ENCODE measurements around the gene IL1RAP. TPM values are rescaled to one million over a fixed set of nuclear protein-coding genes. Genes with fewer than 3 reads are reported as not detected.

IL1RAP gene
- total RNA-seq, 1 donor from 2014 or later: 4.4 TPM

DNA sequence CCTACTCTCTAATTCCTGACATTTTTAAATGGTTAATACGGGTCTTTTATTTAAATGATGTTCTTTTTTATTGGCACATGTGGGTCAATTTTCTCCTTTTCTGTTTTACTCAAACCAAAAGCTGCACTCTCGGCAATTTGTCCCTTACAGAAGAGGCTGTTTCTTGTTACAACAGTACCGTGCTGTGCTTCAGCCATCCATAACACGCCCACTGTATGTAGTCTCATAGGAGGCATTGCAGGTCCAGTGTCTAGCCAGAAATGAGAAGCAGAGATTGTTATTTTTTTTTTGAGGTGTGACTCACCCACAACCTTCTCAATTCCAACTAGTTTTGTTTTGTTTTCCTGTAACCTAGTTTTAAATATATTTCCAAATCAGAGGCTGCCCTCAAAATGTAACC is 184.0 kb downstream of the IL1RAP start:
- Mint-ChIP-seq H3K27ac (ENCODE audit: unreplicated experiment) (no peak overlapping the region), H3K4me3 (no peak overlapping the region), H3K9me3 (no peaks in the 10 kb centered on the region), H3K27me3 (ENCODE audit: low read depth) (no peaks in the 10 kb centered on the region), H3K4me1 (peaks cover 16% of the 10 kb centered on the region), H3K36me3 (ENCODE audit: low read depth) (no peaks in the 10 kb centered on the region)
- TF ChIP-seq, protein P1, sequence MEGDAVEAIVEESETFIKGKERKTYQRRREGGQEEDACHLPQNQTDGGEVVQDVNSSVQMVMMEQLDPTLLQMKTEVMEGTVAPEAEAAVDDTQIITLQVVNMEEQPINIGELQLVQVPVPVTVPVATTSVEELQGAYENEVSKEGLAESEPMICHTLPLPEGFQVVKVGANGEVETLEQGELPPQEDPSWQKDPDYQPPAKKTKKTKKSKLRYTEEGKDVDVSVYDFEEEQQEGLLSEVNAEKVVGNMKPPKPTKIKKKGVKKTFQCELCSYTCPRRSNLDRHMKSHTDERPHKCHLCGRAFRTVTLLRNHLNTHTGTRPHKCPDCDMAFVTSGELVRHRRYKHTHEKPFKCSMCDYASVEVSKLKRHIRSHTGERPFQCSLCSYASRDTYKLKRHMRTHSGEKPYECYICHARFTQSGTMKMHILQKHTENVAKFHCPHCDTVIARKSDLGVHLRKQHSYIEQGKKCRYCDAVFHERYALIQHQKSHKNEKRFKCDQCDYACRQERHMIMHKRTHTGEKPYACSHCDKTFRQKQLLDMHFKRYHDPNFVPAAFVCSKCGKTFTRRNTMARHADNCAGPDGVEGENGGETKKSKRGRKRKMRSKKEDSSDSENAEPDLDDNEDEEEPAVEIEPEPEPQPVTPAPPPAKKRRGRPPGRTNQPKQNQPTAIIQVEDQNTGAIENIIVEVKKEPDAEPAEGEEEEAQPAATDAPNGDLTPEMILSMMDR (conservative IDR thresholded peaks at IDR 0.05): no peak
- no peak for DNase-seq (ENCODE audit: low read depth, low spot score)

DNA sequence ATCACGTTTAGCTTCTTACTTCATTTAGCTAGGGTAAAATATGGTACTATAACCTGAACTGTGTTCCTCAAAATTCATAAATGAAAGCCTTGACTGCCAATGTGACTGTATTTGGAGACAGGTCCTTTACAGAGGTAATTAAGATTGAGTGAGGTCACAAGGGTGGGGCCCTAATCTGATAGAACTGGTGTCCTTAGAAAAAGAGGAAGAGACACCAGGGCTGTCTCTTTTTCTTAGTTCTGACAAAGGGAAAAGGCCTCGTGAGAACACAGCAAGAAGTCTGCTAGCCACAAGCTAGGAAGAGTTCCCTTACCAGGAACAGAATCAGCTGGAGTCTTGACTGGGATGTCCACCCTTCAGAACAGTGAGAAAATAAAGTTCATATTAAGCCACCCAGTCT is 185.9 kb downstream of the IL1RAP start:
- Mint-ChIP-seq H3K9me3 (no peaks in the 10 kb centered on the region), H3K36me3 (ENCODE audit: low read depth) (no peaks in the 10 kb centered on the region), H3K4me3 (no peak overlapping the region), H3K4me1 (peaks cover 16% of the 10 kb centered on the region), H3K27me3 (ENCODE audit: low read depth) (no peaks in the 10 kb centered on the region), H3K27ac (ENCODE audit: unreplicated experiment) (no peak overlapping the region)
- TF ChIP-seq, protein P1 (conservative IDR thresholded peaks at IDR 0.05): no peak
- DNase-seq (ENCODE audit: low read depth, low spot score): no peak

DNA sequence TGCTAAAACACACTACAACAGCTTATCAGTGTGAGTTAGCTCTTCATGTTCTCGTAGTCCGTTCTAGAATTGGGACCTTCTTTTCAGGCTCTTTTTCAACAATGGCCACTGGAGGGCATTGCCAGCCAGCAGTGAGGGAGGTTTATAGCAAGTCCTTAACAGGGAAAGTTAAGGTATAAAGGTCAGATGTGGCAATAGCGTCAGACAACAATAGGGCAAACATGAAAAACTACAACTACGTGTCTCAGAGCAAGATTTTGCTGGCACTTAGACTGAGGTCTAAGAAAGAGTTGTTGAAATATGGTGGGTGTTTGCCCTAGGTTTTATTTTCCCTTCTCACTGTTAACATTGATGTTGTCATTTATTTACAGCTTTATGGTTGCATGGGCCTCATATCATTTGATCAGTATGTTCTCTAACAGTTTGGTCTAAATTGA is 187.2 kb downstream of the IL1RAP start:
- Mint-ChIP-seq H3K27ac (ENCODE audit: unreplicated experiment) (no peak overlapping the region), H3K27me3 (ENCODE audit: low read depth) (no peaks in the 10 kb centered on the region), H3K9me3 (no peaks in the 10 kb centered on the region), H3K4me1 (peaks cover 16% of the 10 kb centered on the region), H3K4me3 (no peak overlapping the region), H3K36me3 (ENCODE audit: low read depth) (no peaks in the 10 kb centered on the region)
- no peak for DNase-seq (ENCODE audit: low read depth, low spot score)
- TF ChIP-seq, protein P1 (conservative IDR thresholded peaks at IDR 0.05): peak; percentile 69

DNA sequence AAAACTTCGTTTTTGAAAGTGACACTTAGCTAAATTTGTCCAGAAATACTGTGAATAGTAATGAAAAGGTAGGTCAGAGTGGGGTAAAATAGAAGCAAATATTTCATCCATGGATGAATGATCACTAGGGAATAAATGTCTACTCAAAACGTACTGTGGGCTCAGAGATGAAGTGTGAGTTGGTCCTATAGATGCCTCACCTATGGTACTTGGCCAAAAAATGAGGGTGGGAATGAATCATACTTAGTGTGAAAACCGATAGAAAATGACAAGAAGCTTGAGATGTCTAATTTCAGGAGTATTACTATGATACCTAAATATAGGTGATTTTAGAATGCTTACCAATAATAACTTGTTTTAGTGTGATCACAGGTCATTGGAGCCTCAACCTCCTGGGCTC is 192.7 kb downstream of the IL1RAP start:
- no peaks in the 10 kb centered on the region for H3K4me1 Mint-ChIP-seq
- H3K36me3 Mint-ChIP-seq (ENCODE audit: low read depth): no peaks in the 10 kb centered on the region
- no peak overlapping the region for H3K27ac Mint-ChIP-seq (ENCODE audit: unreplicated experiment)
- TF ChIP-seq, protein P1 (conservative IDR thresholded peaks at IDR 0.05): no peak
- H3K27me3 Mint-ChIP-seq (ENCODE audit: low read depth): no peaks in the 10 kb centered on the region
- no peak overlapping the region for H3K4me3 Mint-ChIP-seq
- no peak for DNase-seq (ENCODE audit: low read depth, low spot score)
- H3K9me3 Mint-ChIP-seq: no peaks in the 10 kb centered on the region

Other genes starting within 250 kb of the IL1RAP start
- gene CLDN1, start 191.6 kb upstream of the IL1RAP start, total RNA-seq: 0.14 and 0.39 TPM in 2 replicates
- gene CLDN16, start 125.9 kb upstream of the IL1RAP start, total RNA-seq: not detected in 2 replicates
- not detected in 2 replicates for gene TMEM207, start 64.2 kb upstream of the IL1RAP start, total RNA-seq